Endothelial cell of umbilical vein (primary cell): ENCODE measurements around the gene NFIA. TPM values are rescaled to one million over a fixed set of nuclear protein-coding genes. Genes with fewer than 3 reads are reported as not detected.
A peak's percentile ranks its signal among the peaks of the same experiment; 100 is the strongest.

ENCODE experiments used
- BruUV-seq: library from RNA; stranded (reverse); fragments of 400-500 nt; replicated peaks from 2 replicates; lab custom pipeline; 2021; lab: Mats Ljungman, UMichigan
- CTCF ChIA-PET: fragments of 300-600, 350-600 bp; sonication (Branson Sonifier 250); formaldehyde crosslinking; loops from one replicate; lab custom pipeline; 2021; ENCODE audit warnings: antibody characterized with exemption, inconsistent platforms; lab: Charles Lee
- POLR2A ChIA-PET: fragments of 300-600, 350-600 bp; sonication (Branson Sonifier 250); formaldehyde crosslinking; loops from one replicate; lab custom pipeline; 2021; ENCODE audit warnings: antibody characterized with exemption, inconsistent platforms; lab: Charles Lee
- DNase-seq: peaks from one replicate; pipeline ENCODE4 v3.0.0-alpha.2; 2011; ENCODE audit warnings: low read depth, low spot score
- FAIRE-seq: peaks from 2 replicates; lab custom pipeline; 2011; peaks lifted over from hg19 to GRCh38; lab: Jason Lieb, UNC
- H2AFZ ChIP-seq: 2 replicates; pipeline ENCODE4 v1.6.0; 2012; ENCODE audit warnings: low read depth, low read length, control low read depth, inconsistent platforms
- H3K27ac ChIP-seq: 2 replicates; pipeline ENCODE4 v1.5.1; 2011; ENCODE audit warnings: low read depth, mild to moderate bottlenecking, control low read depth, low read length, moderate library complexity; ENCODE audit not compliant: insufficient read depth
- H3K27me3 ChIP-seq, 2 experiments: 2 replicates each; pipeline versions ENCODE4 v1.6.0 to v1.6.1; 2011; ENCODE audit warnings: low read length in 2 of 2, mixed read lengths in 1 of 2; ENCODE audit not compliant: control insufficient read depth in 2 of 2, insufficient read depth in 2 of 2
- H3K36me3 ChIP-seq, 2 experiments: 2 replicates in 1 of 2; 3 replicates in 1 of 2; pipeline ENCODE4 v1.5.1; 2011; ENCODE audit warnings: low read length in 2 of 2, mild to moderate bottlenecking in 1 of 2, moderate library complexity in 1 of 2; ENCODE audit not compliant: control insufficient read depth in 2 of 2, insufficient read depth in 2 of 2; ENCODE audit errors: extremely low read depth in 1 of 2
- H3K4me1 ChIP-seq: 3 replicates; pipeline ENCODE4 v1.5.1; 2011; ENCODE audit warnings: mild to moderate bottlenecking, low read length; ENCODE audit not compliant: control insufficient read depth, insufficient read depth; ENCODE audit errors: extremely low read depth
- H3K4me2 ChIP-seq: 2 replicates; pipeline ENCODE4 v1.6.1; 2011; ENCODE audit warnings: low read length, control low read depth, mixed read lengths; ENCODE audit not compliant: insufficient read depth
- H3K4me3 ChIP-seq, 3 experiments: fragments of 200-600 bp in 1 of 3; sonication (generic), shearing (Covaris generic) in 1 of 3; replicated peaks in 1 of 3; 2 replicates each; pipeline ENCODE4 v1.5.1; 2011 to 2016; ENCODE audit warnings: control low read depth in 3 of 3, low read length in 3 of 3, mild to moderate bottlenecking in 2 of 3, inconsistent platforms in 1 of 3, low read depth in 1 of 3, moderate library complexity in 1 of 3; ENCODE audit not compliant: insufficient read depth in 1 of 3
- H3K79me2 ChIP-seq: 2 replicates; pipeline ENCODE4 v1.6.0; 2012; ENCODE audit warnings: low read length, inconsistent platforms; ENCODE audit not compliant: control insufficient read depth, insufficient read depth
- H3K9ac ChIP-seq: replicated peaks from 2 replicates; pipeline ENCODE3; 2011; ENCODE audit warnings: low read length, control low read depth; ENCODE audit not compliant: insufficient read depth; ENCODE audit errors: extremely low read depth
- H3K9me1 ChIP-seq: replicated peaks from 3 replicates; pipeline ENCODE4 v1.6.0; 2011; ENCODE audit warnings: mild to moderate bottlenecking, low read length; ENCODE audit not compliant: control insufficient read depth, insufficient read depth; ENCODE audit errors: extremely low read depth
- H3K9me3 ChIP-seq: replicated peaks from 2 replicates; pipeline ENCODE4 v1.5.1; 2012; ENCODE audit warnings: low read length, inconsistent platforms; ENCODE audit not compliant: control insufficient read depth, insufficient read depth
- H4K20me1 ChIP-seq: replicated peaks from 2 replicates; pipeline ENCODE3; 2011; ENCODE audit warnings: mild to moderate bottlenecking, low read length; ENCODE audit not compliant: control insufficient read depth, insufficient read depth; ENCODE audit errors: extremely low read depth
- CTCF ChIP-seq, 2 donors: IDR thresholded peaks; 1 replicate in 1 of 2; 2 replicates in 1 of 2; pipeline ENCODE4 v1.5.1; 2011; ENCODE audit warnings: low read length in 2 of 2, mild to moderate bottlenecking in 2 of 2, moderate library complexity in 2 of 2, control low read depth in 1 of 2, inconsistent platforms in 1 of 2, low read depth in 1 of 2; ENCODE audit not compliant: insufficient read depth in 1 of 2; ENCODE audit errors: extremely low read depth in 1 of 2
- EZH2 ChIP-seq: IDR thresholded peaks from 2 replicates; pipeline ENCODE4 v1.6.1; 2012; ENCODE audit warnings: borderline replicate concordance, low read depth, mild to moderate bottlenecking, moderate library complexity, low read length, inconsistent platforms; ENCODE audit not compliant: severe bottlenecking
- FOS ChIP-seq: IDR thresholded peaks from 2 replicates; pipeline ENCODE4 v1.6.1; 2011; ENCODE audit warnings: mild to moderate bottlenecking, low read length, moderate library complexity, borderline replicate concordance; ENCODE audit not compliant: insufficient read depth
- GATA2 ChIP-seq: IDR thresholded peaks from 2 replicates; pipeline ENCODE4 v1.7.0; 2011; ENCODE audit warnings: low read depth, mild to moderate bottlenecking, moderate library complexity, mixed read lengths, low read length; ENCODE audit not compliant: insufficient read length, insufficient read depth
- JUN ChIP-seq: IDR thresholded peaks from 2 replicates; pipeline ENCODE4 v1.6.1; 2011; ENCODE audit warnings: borderline replicate concordance, low read depth; ENCODE audit not compliant: insufficient read length, insufficient read depth
- MYC ChIP-seq: IDR thresholded peaks from one replicate; pipeline ENCODE4 v1.6.1; 2011; ENCODE audit warnings: mild to moderate bottlenecking, low read depth, low read length
- POLR2A ChIP-seq: IDR thresholded peaks from 2 replicates; pipeline ENCODE4 v1.6.1; 2012; ENCODE audit warnings: low read depth, mild to moderate bottlenecking, control low read depth, low read length
- POLR2AphosphoS5 ChIP-seq: IDR thresholded peaks from 2 replicates; pipeline ENCODE4 v1.6.1; 2012; ENCODE audit warnings: low read depth, mild to moderate bottlenecking, control low read depth, low read length, moderate library complexity; ENCODE audit not compliant: insufficient read depth
- dilution Hi-C: fragments of 300-500 bp; cut with MboI; formaldehyde crosslinking; loops from one replicate; pipeline ENCODE4 v1.15.0; 2019; ENCODE audit warnings: low sequenced_read_pairs; ENCODE audit not compliant: extremely low pct_ligation_motif_present
- intact Hi-C: fragments of 100-400 bp; cut with micrococcal nuclease; formaldehyde crosslinking; loops from one replicate; pipeline ENCODE4 v1.10.0; 2022
- polyA plus RNA-seq, 4 experiments: library from polyadenylated mRNA; depleted of rRNA in 3 of 4; stranded (reverse) in 3 of 4; unstranded in 1 of 4; fragments of >200 nt; gene quantifications; 2 replicates each; pipeline versions ENCODE4 v1.2.1 to v1.2.3, GENCODE V29; 2011 to 2012; ENCODE audit warnings: missing spikeins in 1 of 4
- total RNA-seq: library from RNA; stranded (reverse); gene quantifications from 2 replicates; pipeline ENCODE4 v1.2.3, GENCODE V29; 2021
- TF ChIP-seq, protein P1 (sequence below): IDR thresholded peaks from 2 replicates; pipeline ENCODE4 v1.6.1; 2011; ENCODE audit not compliant: insufficient read depth, insufficient read length

Gene NFIA
- total and polyA plus RNA-seq, 2 donors (not counting 3 experiments of a cell fraction or from before 2014, with no cell fraction given) = 25.5 to 47.0 TPM

DNA sequence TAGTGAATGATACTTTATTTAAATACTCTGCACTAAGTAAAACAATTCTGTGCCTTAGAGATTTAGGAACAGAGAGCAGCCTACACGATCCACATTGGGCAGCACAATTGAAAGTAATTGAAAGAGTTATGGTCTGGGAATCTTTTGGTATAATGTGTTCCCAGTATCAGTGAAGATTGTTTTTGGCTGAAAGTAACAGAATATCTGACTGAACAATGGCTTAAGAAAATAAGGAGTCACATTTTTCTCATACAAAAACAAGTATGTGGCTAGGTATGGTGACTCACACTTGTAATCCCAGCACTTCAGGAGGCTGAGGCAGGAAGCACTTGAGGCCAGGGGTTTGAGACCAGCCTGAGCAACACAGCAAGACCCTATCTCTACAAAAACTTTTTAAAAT is 306.2 kb downstream of the NFIA start:
- Histone ChIP-seq H3K4me2 (peak overlapping the region; percentile 27), H3K79me2 (no peaks in the 10 kb centered on the region), H3K9ac (peak overlapping the region; percentile 13), H3K27ac (peak overlapping the region; percentile 71), H3K36me3 (no peaks in the 10 kb centered on the region), H3K27me3 (no peaks in the 10 kb centered on the region), H4K20me1 (no peaks in the 10 kb centered on the region), H2AFZ (no peak overlapping the region), H3K4me3 (no peak overlapping the region), H3K9me3 (no peaks in the 10 kb centered on the region), H3K9me1 (no peaks in the 10 kb centered on the region), H3K4me1 (peaks cover 23% of the 10 kb centered on the region)
- ChIA-PET CTCF (interaction anchor here (1.0 to 1.3 kb wide), 2 partner anchors 48 to 65 kb away, joined by 3 read pairs; no protein-coding TSS in a partner anchor), POLR2A (no interaction called here)
- peak; percentile 92 for DNase-seq
- TF ChIP-seq POLR2AphosphoS5 (no peak), EZH2 (no peak), CTCF (IDR thresholded peaks at IDR 0.05; ENCODE audit: extremely low read depth in 1 of 2, insufficient read depth in 1 of 2, low read depth in 1 of 2, low read length in 2 of 2) (no peak), GATA2 (peak; percentile 32), FOS (peak; percentile 55), JUN (peak; percentile 81), MYC (no peak), POLR2A (no peak)
- TF ChIP-seq, protein P1, sequence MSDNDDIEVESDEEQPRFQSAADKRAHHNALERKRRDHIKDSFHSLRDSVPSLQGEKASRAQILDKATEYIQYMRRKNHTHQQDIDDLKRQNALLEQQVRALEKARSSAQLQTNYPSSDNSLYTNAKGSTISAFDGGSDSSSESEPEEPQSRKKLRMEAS = no peak
- no TSS peak for BruUV-seq
- peak; percentile 35 for FAIRE-seq
- intact Hi-C loops = loop anchor here (5.0 kb wide), 2 partner anchors 49 to 64 kb away; no protein-coding TSS in a partner anchor
- dilution Hi-C loops = no loop called here
